Upper lobe of right lung (tissue), 1 donor: ENCODE measurements around the gene CDC42BPG. TPM values are rescaled to one million over a fixed set of nuclear protein-coding genes. Genes with fewer than 3 reads are reported as not detected.

Experiments
- ATAC-seq: fragments of 200-7000 bp; cut with Tn5 transposase; one replicate; pipeline ENCODE4 v1.9.1; 2020; ENCODE audit warnings: mild to moderate bottlenecking, moderate library complexity
- DNase-seq: peaks from one replicate; pipeline ENCODE4 v3.0.0-alpha.2; 2020
- H3K27ac ChIP-seq: fragments of 200-600 bp; one replicate; pipeline ENCODE4 v1.8.0; 2022
- H3K27me3 ChIP-seq: fragments of 200-600 bp; one replicate; pipeline ENCODE4 v1.8.0; 2022; ENCODE audit warnings: mild to moderate bottlenecking
- H3K36me3 ChIP-seq: fragments of 200-600 bp; one replicate; pipeline ENCODE4 v1.8.0; 2022
- H3K4me1 ChIP-seq: fragments of 200-600 bp; one replicate; pipeline ENCODE4 v1.8.0; 2022
- H3K4me3 ChIP-seq: fragments of 200-600 bp; one replicate; pipeline ENCODE4 v1.8.0; 2022; ENCODE audit warnings: mild to moderate bottlenecking
- H3K9me3 ChIP-seq: fragments of 200-600 bp; one replicate; pipeline ENCODE4 v1.8.0; 2022
- CTCF ChIP-seq: fragments of 200-600 bp; IDR thresholded peaks from one replicate; pipeline ENCODE4 v1.8.0; 2022; ENCODE audit warnings: antibody characterized with exemption
- intact Hi-C: fragments of 100-400 bp; cut with DNase I; formaldehyde crosslinking; loops from one replicate; pipeline ENCODE4 v1.11.0; 2022
- long read RNA-seq: library from polyadenylated mRNA; unstranded; transcript quantifications from one replicate; pipeline ENCODE4 v2.0.0, GENCODE V29; 2021
- total RNA-seq: library from RNA; stranded (reverse); fragmentation: NEBNext Ultra II Directional; extraction: Animal tissue kit (Norgen Biotek cat#: 25700); gene quantifications from one replicate; pipeline ENCODE4 v1.2.1, GENCODE V29; 2021
- donor health status: DM: no; HTN: yes; CAD: no; lungs with severe emphysema.

CDC42BPG gene
- 20.9 TPM for total RNA-seq
- long read RNA-seq, full-length matches to known transcripts, result 1 of 50 reads
- long read RNA-seq, partial matches to known transcripts, result 34 of 50 reads
- long read RNA-seq, other reads (novel, unspliced or antisense), result 15 of 50 reads

- Histone ChIP-seq H3K9me3 (no peaks in the 10 kb centered on the region), H3K4me1 (peaks cover 23% of the 10 kb centered on the region), H3K4me3 (peak within 1 kb of the TSS; percentile 61), H3K27ac (peak within 1 kb of the TSS; percentile 87), H3K27me3 (no peaks in the 10 kb centered on the region), H3K36me3 (no peaks in the 10 kb centered on the region)
- DNase-seq (peak; percentile 94), ATAC-seq (peak; percentile 79)
- intact Hi-C loops, result loop anchor here (5.0 kb wide), 1 partner anchor 48 kb away; no protein-coding TSS in a partner anchor
- peak; percentile 68 for TF ChIP-seq CTCF
These were observed at the start of gene CDC42BPG for GRCh38 chr11:64844330-64845128. Gene CDC42BPG (minus strand): TSS chr11:64844653. CDS start chr11:64844569, 84 bp downstream.

- ATAC-seq, result no peak
These were observed 49.0 kb upstream of the CDC42BPG start for GRCh38 chr11:64893194-64894069.

GRCh38 chr11:64892838-64893193 is 48.4 kb upstream of the CDC42BPG start:
- DNase-seq, result no peak
- H3K27ac ChIP-seq, result no peak overlapping the region
- intact Hi-C loops, result loop anchor here (5.0 kb wide), 1 partner anchor 46 kb away; no protein-coding TSS in a partner anchor
- no peak for TF ChIP-seq CTCF
- H3K4me3 ChIP-seq, result no peak overlapping the region
- no peaks in the 10 kb centered on the region for H3K27me3 ChIP-seq
- peaks cover 6% of the 10 kb centered on the region for H3K4me1 ChIP-seq
- peaks cover 19% of the 10 kb centered on the region for H3K36me3 ChIP-seq
- no peaks in the 10 kb centered on the region for H3K9me3 ChIP-seq
- ATAC-seq, result no peak

More at GRCh38 chr11:64893194-64894069, 49.0 kb upstream of the CDC42BPG start:
- peaks cover 6% of the 10 kb centered on the region for H3K4me1 ChIP-seq
- no peak for DNase-seq
- H3K27me3 ChIP-seq, result no peaks in the 10 kb centered on the region
- H3K36me3 ChIP-seq, result peaks cover 25% of the 10 kb centered on the region
- H3K27ac ChIP-seq, result no peak overlapping the region
- no peak for TF ChIP-seq CTCF
- intact Hi-C loops, result loop anchor here (5.0 kb wide), 1 partner anchor 46 kb away; no protein-coding TSS in a partner anchor
- H3K9me3 ChIP-seq, result no peaks in the 10 kb centered on the region
- no peak overlapping the region for H3K4me3 ChIP-seq

DNA sequence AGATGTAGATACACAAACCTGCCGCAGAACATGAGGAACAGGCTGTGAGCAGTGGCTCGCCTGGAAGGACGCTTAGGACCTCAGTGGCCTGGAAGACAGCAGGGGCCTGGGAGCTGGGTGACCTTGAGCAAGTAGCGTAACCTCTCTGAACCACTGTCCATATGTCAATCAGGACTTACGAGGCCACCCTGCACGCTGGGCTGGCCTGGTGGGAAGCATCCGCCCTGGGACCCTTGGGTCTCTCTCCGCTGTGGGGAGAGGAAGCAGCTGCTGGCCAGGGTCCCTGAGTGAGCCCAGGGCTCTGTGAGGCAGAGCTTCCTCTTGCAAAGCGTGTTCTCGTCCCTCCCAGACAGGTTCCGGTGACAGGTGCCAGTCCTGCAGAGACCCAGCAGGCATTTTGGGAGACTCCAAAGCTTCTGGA is 48.0 kb upstream of the CDC42BPG start:
- intact Hi-C loops, result loop anchor here (5.0 kb wide), 1 partner anchor 45 kb away; no protein-coding TSS in a partner anchor
- DNase-seq (no peak), ATAC-seq (no peak)
- Histone ChIP-seq H3K27me3 (no peaks in the 10 kb centered on the region), H3K4me1 (peaks cover 9% of the 10 kb centered on the region), H3K9me3 (no peaks in the 10 kb centered on the region), H3K4me3 (no peak overlapping the region), H3K36me3 (peaks cover 15% of the 10 kb centered on the region), H3K27ac (no peak overlapping the region)
- TF ChIP-seq CTCF, result no peak

GRCh38 chr11:64891880-64892279 is 47.4 kb upstream of the CDC42BPG start:
- no peak for TF ChIP-seq CTCF
- Histone ChIP-seq H3K4me1 (peaks cover 14% of the 10 kb centered on the region), H3K27me3 (no peaks in the 10 kb centered on the region), H3K4me3 (no peak overlapping the region), H3K9me3 (no peaks in the 10 kb centered on the region), H3K36me3 (peaks cover 11% of the 10 kb centered on the region), H3K27ac (no peak overlapping the region)
- DNase-seq, result no peak
- ATAC-seq, result no peak
- intact Hi-C loops, result loop anchor here (5.0 kb wide), 1 partner anchor 45 kb away; no protein-coding TSS in a partner anchor
